Pancreas (tissue), 10 donors: ENCODE measurements around the gene KDM4C. TPM values are rescaled to one million over a fixed set of nuclear protein-coding genes. Genes with fewer than 3 reads are reported as not detected.

ENCODE experiments used
- ATAC-seq, 4 donors: fragments of 200-7000 bp; cut with Tn5 transposase; one replicate each; pipeline versions ENCODE4 v1.8.0 to v1.9.1; 2020; ENCODE audit warnings: mild to moderate bottlenecking in 4 of 4, moderate library complexity in 4 of 4
- DNase-seq, 6 donors: peaks; one replicate each; pipeline ENCODE4 v3.0.0-alpha.2; 2020
- FAIRE-seq: peaks from 2 replicates; lab custom pipeline; 2012; peaks lifted over from hg19 to GRCh38; lab: Jason Lieb, UNC
- H3K27ac ChIP-seq, 4 donors: fragments of 200-600 bp; sonication (generic); 1 replicate in 3 of 4; 2 replicates in 1 of 4; pipeline versions ENCODE4 v1.5.0 to v1.8.0; 2020
- H3K27me3 ChIP-seq, 4 donors: fragments of 200-600 bp; one replicate each; pipeline ENCODE4 v1.8.0; 2021
- H3K36me3 ChIP-seq, 3 donors: fragments of 200-600 bp; sonication (generic) in 1 of 3; one replicate each; pipeline versions ENCODE4 v1.5.0 to v1.8.0; 2020 to 2021
- H3K4me1 ChIP-seq, 3 donors: fragments of 200-600 bp; one replicate each; pipeline ENCODE4 v1.8.0; 2021
- H3K4me3 ChIP-seq, 4 donors: fragments of 200-600 bp; sonication (generic) in 2 of 4; one replicate each; pipeline versions ENCODE4 v1.5.0 to v1.8.0; 2020 to 2021
- H3K9me3 ChIP-seq, 4 donors: fragments of 200-600 bp; one replicate each; pipeline ENCODE4 v1.8.0; 2021
- CTCF ChIP-seq, 4 donors: fragments of 200-600 bp; sonication (generic) in 3 of 4; IDR thresholded peaks; one replicate each; pipeline versions ENCODE4 v1.5.0 to v1.8.0; 2021; ENCODE audit warnings: antibody characterized with exemption in 4 of 4
- WGBS, 2 donors: extraction: QIAGEN DNeasy Blood & Tissue Kit; methylation state at CpG; one replicate each; pipeline ENCODE4 v1.1.7; 2013; 5-methylcytosine and 5-hydroxymethylcytosine counted together
- intact Hi-C, 3 donors: fragments of 100-400 bp; cut with DNase I; formaldehyde crosslinking; loops; one replicate each; pipeline versions ENCODE4 v1.11.1 to v1.14.2; 2022
- polyA plus RNA-seq, 2 donors: library from polyadenylated mRNA; stranded (reverse); fragments of 200-250 nt; gene quantifications; one replicate each; pipeline ENCODE4 v1.2.3, GENCODE V29; 2013
- total RNA-seq, 6 donors: library from RNA; stranded (reverse); fragmentation: NEBNext Ultra II Directional in 4 of 6; extraction: Animal tissue kit (Norgen Biotek cat#: 25700) in 4 of 6; gene quantifications; one replicate each; pipeline versions ENCODE4 v1.2.1 to v1.2.4, GENCODE V29; 2021 to 2023
- donor health status: healthy with polysubstance abuse.
- donor health status: DM: no; HTN: no; CAD: no; lungs with moderate emphysema.
- donor health status: DM: no; HTN: no; CAD: no.
- donor health status: control.
- donor health status: control.
- donor health status: Bipolar disorder and iron deficiency.
- donor health status: DM: yes; HTN: yes; CAD: no.
- donor health status: DM: no; HTN: no; CAD: no.
- donor health status: DM: no; HTN: no; CAD: no.
- donor health status: DM: yes; HTN: yes; CAD: no.

KDM4C gene
- total and polyA plus RNA-seq, 8 donors = 10.5 to 30.8 (median 19.7) TPM

GRCh38 chr9:7154003-7154619 lies 396.3 kb downstream of the KDM4C start:
- no peak for FAIRE-seq
- DNase-seq = no peak
- peaks cover 0 to 4% (median 0%) of the 10 kb centered on the region in 3 donors for H3K4me1 ChIP-seq
- no peaks in the 10 kb centered on the region for H3K9me3 ChIP-seq
- H3K36me3 ChIP-seq = no peaks in the 10 kb centered on the region
- whole genome bisulfite sequencing, 2 donors = 50 to 53% methylated on average over 9 of the region's 9 CpGs
- no peak for TF ChIP-seq CTCF (IDR thresholded peaks at IDR 0.05)
- intact Hi-C loops = no loop called here
- H3K27ac ChIP-seq = peak overlapping the region in 3 of 4 donors; percentile 27 to 55 (median 28)
- ATAC-seq = peak; percentile 18 to 36 (median 33)
- no peak overlapping the region for H3K4me3 ChIP-seq
- no peaks in the 10 kb centered on the region for H3K27me3 ChIP-seq

- Histone ChIP-seq H3K36me3 (no peaks in the 10 kb centered on the region), H3K4me1 (peaks cover 0 to 4% (median 0%) of the 10 kb centered on the region in 3 donors), H3K27me3 (no peaks in the 10 kb centered on the region), H3K9me3 (no peaks in the 10 kb centered on the region), H3K4me3 (no peak overlapping the region), H3K27ac (peak overlapping the region in 1 of 4 donors; percentile 55)
- DNase-seq (no peak), ATAC-seq (no peak), FAIRE-seq (no peak)
- intact Hi-C loops = no loop called here
- no peak for TF ChIP-seq CTCF (IDR thresholded peaks at IDR 0.05)
- WGBS, 2 donors = 76 to 77% methylated on average over 4 of the region's 4 CpGs
Measured at GRCh38 chr9:7154650-7155049, 396.9 kb downstream of the KDM4C start.

- 38 to 59% methylated on average over 2 of the region's 2 CpGs for WGBS, 2 donors
Measured at GRCh38 chr9:7161469-7161868, 403.7 kb downstream of the KDM4C start.

GRCh38 chr9:7163932-7164331 lies 406.2 kb downstream of the KDM4C start:
- 2 to 44% methylated on average over 1 of the region's 1 CpG for WGBS, 2 donors
- H3K4me1 ChIP-seq = no peaks in the 10 kb centered on the region
- no peaks in the 10 kb centered on the region for H3K9me3 ChIP-seq
- H3K36me3 ChIP-seq = no peaks in the 10 kb centered on the region
- no peak for DNase-seq
- no peak for ATAC-seq
- H3K27me3 ChIP-seq = no peaks in the 10 kb centered on the region
- no peak overlapping the region for H3K27ac ChIP-seq
- no peak for TF ChIP-seq CTCF (IDR thresholded peaks at IDR 0.05)
- no peak for FAIRE-seq
- intact Hi-C loops = no loop called here
- no peak overlapping the region for H3K4me3 ChIP-seq

More at GRCh38 chr9:7161469-7161868, 403.7 kb downstream of the KDM4C start:
- FAIRE-seq = no peak
- Histone ChIP-seq H3K36me3 (no peaks in the 10 kb centered on the region), H3K9me3 (no peaks in the 10 kb centered on the region), H3K4me3 (no peak overlapping the region), H3K27me3 (no peaks in the 10 kb centered on the region), H3K4me1 (no peaks in the 10 kb centered on the region), H3K27ac (no peak overlapping the region)
- intact Hi-C loops = no loop called here
- TF ChIP-seq CTCF (IDR thresholded peaks at IDR 0.05) = no peak
- ATAC-seq = no peak
- no peak for DNase-seq
